GM23248 (cell line): ENCODE results near the gene LYRM4.

Experiments used
- EZH2 ChIP-seq: fragments of 200-600 bp; sonication (generic); IDR thresholded peaks from 2 replicates; pipeline ENCODE4 v1.6.1; 2018; ENCODE audit warnings: antibody characterized with exemption, mild to moderate bottlenecking; ENCODE audit not compliant: insufficient read depth, poor library complexity, severe bottlenecking
- EZH2phosphoT487 ChIP-seq: fragments of 200-600 bp; sonication (generic); IDR thresholded peaks from 2 replicates; pipeline ENCODE4 v1.6.1; 2018; ENCODE audit warnings: antibody characterized with exemption, moderate library complexity, mild to moderate bottlenecking, low read depth; ENCODE audit not compliant: insufficient read depth

- TF ChIP-seq EZH2, result no peak
- TF ChIP-seq EZH2phosphoT487, result no peak
Observed at GRCh38 chr6:5191722-5192121, 69.0 kb downstream of the LYRM4 start.
